ENCODE measurements around the gene ASIC4. TPM values are rescaled to one million over a fixed set of nuclear protein-coding genes. Genes with fewer than 3 reads are reported as not detected.

The ASIC4 gene
- total RNA-seq, 1 experiment from 2014 or later = 0.17 TPM

DNA sequence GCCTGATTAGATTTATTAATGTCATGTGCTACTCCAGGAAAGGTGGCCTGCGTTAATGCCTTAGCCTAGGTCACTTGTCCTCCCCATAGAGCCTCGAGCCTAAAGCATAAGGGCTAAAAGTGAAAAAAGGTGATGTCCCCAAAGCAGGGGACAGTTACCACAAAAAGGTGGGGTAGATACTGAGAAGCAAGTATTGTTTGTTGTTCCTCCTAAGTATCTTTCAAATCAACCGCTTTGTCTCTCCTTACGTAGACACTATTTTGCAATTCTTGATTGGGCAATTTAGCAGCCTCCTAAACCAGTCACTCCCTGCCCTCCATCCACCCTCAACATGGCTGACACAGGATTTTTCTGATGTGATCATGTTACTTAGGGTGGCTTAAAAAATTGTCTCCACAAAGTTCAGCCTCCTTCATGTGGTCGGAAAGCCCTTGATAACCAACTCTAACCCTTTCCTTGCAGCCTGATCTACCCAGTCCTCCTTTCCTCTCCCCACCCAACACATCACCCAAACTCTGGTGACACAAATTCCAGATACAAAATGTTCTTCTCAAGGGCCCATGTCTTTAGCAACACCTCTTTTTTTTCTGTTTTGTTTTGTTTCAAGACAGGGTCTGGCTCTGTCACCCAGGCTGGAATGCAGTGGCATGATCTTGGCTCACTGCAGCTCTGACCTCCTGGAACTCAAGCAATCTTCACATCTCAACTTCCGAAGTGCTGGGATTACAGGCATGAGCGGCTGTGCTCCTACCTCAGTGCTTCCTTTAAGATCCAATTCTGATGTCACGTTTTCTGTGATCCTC is 64.7 kb downstream of the ASIC4 start:
- peaks cover 12% of the 10 kb centered on the region for H3K4me1 Mint-ChIP-seq (ENCODE audit: low read depth, unreplicated experiment)
- no TSS peak for BruUV-seq (replicated peaks)
- H3K36me3 Mint-ChIP-seq (ENCODE audit: insufficient read depth, unreplicated experiment) = peaks cover 8% of the 10 kb centered on the region
- CTCF ChIA-PET = no interaction called here
- intact Hi-C loops (cut with micrococcal nuclease; ENCODE audit: unreplicated experiment) = no loop called here
- H3K27me3 Mint-ChIP-seq (ENCODE audit: unreplicated experiment) = peaks cover 8% of the 10 kb centered on the region
- no peak for DNase-seq
- no peaks in the 10 kb centered on the region for H3K9me3 Mint-ChIP-seq (ENCODE audit: low read depth, unreplicated experiment)
- H3K4me3 Mint-ChIP-seq (ENCODE audit: low read depth, unreplicated experiment) = no peak overlapping the region
- H3K27ac Mint-ChIP-seq (ENCODE audit: unreplicated experiment) = no peak overlapping the region
- TF ChIP-seq, protein P1, sequence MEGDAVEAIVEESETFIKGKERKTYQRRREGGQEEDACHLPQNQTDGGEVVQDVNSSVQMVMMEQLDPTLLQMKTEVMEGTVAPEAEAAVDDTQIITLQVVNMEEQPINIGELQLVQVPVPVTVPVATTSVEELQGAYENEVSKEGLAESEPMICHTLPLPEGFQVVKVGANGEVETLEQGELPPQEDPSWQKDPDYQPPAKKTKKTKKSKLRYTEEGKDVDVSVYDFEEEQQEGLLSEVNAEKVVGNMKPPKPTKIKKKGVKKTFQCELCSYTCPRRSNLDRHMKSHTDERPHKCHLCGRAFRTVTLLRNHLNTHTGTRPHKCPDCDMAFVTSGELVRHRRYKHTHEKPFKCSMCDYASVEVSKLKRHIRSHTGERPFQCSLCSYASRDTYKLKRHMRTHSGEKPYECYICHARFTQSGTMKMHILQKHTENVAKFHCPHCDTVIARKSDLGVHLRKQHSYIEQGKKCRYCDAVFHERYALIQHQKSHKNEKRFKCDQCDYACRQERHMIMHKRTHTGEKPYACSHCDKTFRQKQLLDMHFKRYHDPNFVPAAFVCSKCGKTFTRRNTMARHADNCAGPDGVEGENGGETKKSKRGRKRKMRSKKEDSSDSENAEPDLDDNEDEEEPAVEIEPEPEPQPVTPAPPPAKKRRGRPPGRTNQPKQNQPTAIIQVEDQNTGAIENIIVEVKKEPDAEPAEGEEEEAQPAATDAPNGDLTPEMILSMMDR (IDR thresholded peaks at IDR 0.05; ENCODE audit: unreplicated experiment) = no peak

DNA sequence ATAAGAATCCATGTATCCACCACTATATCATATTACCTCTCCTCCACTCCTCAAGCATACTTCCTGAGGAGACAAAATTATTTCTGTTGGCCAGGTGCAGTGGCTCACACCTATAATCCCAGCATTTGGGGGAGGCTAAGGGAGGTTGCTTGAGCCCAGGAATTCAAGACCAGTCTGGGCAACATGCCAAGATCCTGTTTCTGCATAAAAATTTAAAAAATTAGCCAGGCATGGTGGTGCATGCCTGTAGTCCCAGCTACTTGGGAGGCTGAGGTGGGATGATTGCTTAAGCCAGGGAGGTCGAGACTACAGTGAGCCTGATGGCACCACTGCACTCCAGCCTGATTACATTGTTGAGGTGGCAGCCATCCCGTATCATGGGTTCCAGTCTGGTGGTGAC is 67.1 kb downstream of the ASIC4 start:
- Mint-ChIP-seq H3K4me3 (ENCODE audit: low read depth, unreplicated experiment) (no peak overlapping the region), H3K9me3 (ENCODE audit: low read depth, unreplicated experiment) (no peaks in the 10 kb centered on the region), H3K27ac (ENCODE audit: unreplicated experiment) (no peak overlapping the region), H3K27me3 (ENCODE audit: unreplicated experiment) (no peaks in the 10 kb centered on the region), H3K36me3 (ENCODE audit: insufficient read depth, unreplicated experiment) (peaks cover 8% of the 10 kb centered on the region), H3K4me1 (ENCODE audit: low read depth, unreplicated experiment) (peaks cover 12% of the 10 kb centered on the region)
- CTCF ChIA-PET = no interaction called here
- intact Hi-C loops (cut with micrococcal nuclease; ENCODE audit: unreplicated experiment) = no loop called here
- no peak for DNase-seq
- TF ChIP-seq, protein P1 (IDR thresholded peaks at IDR 0.05; ENCODE audit: unreplicated experiment) = no peak
- no TSS peak for BruUV-seq (replicated peaks)

Small RNA genes lying within 50 kb of the gene (microRNA-seq; reads per million reads assigned to microRNA genes)
- not detected for gene MIR3132

Other genes with a start within 250 kb of the ASIC4 start
- 55.1 and 68.2 TPM in 2 replicates for gene DNAJB2, start 235.1 kb upstream of the ASIC4 start, total RNA-seq (2022)
- not detected in 2 replicates for gene PTPRN, start 205.1 kb upstream of the ASIC4 start, total RNA-seq (2022)
- not detected in 2 replicates for gene RESP18, start 181.7 kb upstream of the ASIC4 start, total RNA-seq (2022)
- gene DNPEP, start 126.6 kb upstream of the ASIC4 start, total RNA-seq (2022) = 70.3 and 75.1 TPM in 2 replicates
- not detected in 2 replicates for gene DES, start 96.1 kb upstream of the ASIC4 start, total RNA-seq (2022)
- gene SPEG, start 79.6 kb upstream of the ASIC4 start, total RNA-seq (2022) = 13.4 and 16.7 TPM in 2 replicates
- 53.0 and 59.4 TPM in 2 replicates for gene GMPPA, start 15.6 kb upstream of the ASIC4 start, total RNA-seq (2022)
- gene CHPF, start 29.3 kb downstream of the ASIC4 start, total RNA-seq (2022) = 139 and 141 TPM in 2 replicates
- gene TMEM198, start 29.5 kb downstream of the ASIC4 start, total RNA-seq (2022) = 5.2 and 5.9 TPM in 2 replicates
- 65.9 and 76.5 TPM in 2 replicates for gene OBSL1, start 57.1 kb downstream of the ASIC4 start, total RNA-seq (2022)
- gene INHA, start 57.8 kb downstream of the ASIC4 start, total RNA-seq (2022) = 0.80 and 0.83 TPM in 2 replicates
- 29.3 and 32.5 TPM in 2 replicates for gene STK11IP, start 83.4 kb downstream of the ASIC4 start, total RNA-seq (2022)
- gene SLC4A3, start 113.1 kb downstream of the ASIC4 start, total RNA-seq (2022) = 14.9 and 20.2 TPM in 2 replicates